Measurements from ENCODE around the gene LIPC.

LIPC gene

GRCh38 chr15:58434334-58434875 is 2.6 kb downstream of the LIPC start:
- no peak overlapping the region for H3K27ac Mint-ChIP-seq
- DNase-seq: no peak
- no peak overlapping the region for H3K4me3 Mint-ChIP-seq
- H3K36me3 Mint-ChIP-seq (ENCODE audit: low read depth): no peaks in the 10 kb centered on the region
- no peaks in the 10 kb centered on the region for H3K4me1 Mint-ChIP-seq (ENCODE audit: low read depth)
- H3K27me3 Mint-ChIP-seq: no peaks in the 10 kb centered on the region
- no peaks in the 10 kb centered on the region for H3K9me3 Mint-ChIP-seq

DNA sequence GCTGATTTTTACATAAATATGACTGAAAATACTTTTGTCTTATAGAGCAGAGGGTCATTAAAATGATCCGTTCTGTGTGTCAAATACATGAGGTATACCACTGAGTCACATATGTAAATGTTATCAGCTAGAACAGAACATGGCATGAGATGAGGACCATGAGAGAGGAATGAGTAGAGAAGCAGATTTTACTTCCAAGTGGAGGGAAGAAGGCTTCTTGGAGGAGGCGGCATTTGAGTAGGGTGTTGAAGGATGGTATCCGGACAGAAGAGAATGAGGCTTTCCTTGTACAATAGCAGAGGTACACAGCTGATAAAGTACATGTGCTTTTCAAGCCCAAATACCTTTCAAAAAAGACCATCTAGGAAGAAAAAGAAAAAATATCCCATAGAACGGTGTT is 4.8 kb downstream of the LIPC start:
- H3K4me3 Mint-ChIP-seq: no peak overlapping the region
- H3K4me1 Mint-ChIP-seq (ENCODE audit: low read depth): peaks cover 18% of the 10 kb centered on the region
- DNase-seq: no peak
- no peaks in the 10 kb centered on the region for H3K27me3 Mint-ChIP-seq
- H3K36me3 Mint-ChIP-seq (ENCODE audit: low read depth): no peaks in the 10 kb centered on the region
- H3K9me3 Mint-ChIP-seq: no peaks in the 10 kb centered on the region
- no peak overlapping the region for H3K27ac Mint-ChIP-seq

DNA sequence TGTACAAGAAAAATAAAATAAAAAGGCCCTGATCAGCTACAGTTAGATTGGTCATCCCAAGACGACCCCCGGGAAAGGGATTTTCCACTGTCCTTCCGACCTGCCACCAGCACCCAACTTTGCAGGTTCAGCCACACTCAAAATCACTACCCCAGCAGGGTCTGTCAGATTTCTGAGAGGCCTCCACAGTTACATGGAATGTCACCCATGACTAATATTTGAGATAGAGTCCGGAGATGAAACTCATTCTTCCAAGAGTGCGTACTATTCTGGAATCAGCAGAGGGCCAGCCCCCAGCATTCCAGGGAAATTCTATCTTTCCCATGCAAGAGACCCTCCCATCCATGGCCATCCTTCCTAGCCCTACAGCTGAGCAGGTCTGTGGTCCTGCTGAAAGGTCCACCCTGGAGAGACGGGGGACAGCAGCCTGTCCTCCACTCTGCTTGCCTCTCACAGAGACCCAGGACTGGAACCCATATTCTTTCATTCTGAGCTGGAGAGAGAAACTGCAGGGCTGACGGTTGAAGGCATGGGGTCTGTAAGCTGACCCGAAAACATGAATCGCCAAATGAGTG is 5.8 kb downstream of the LIPC start:
- no peak overlapping the region for H3K27ac Mint-ChIP-seq
- no peaks in the 10 kb centered on the region for H3K9me3 Mint-ChIP-seq
- H3K4me3 Mint-ChIP-seq: no peak overlapping the region
- no peaks in the 10 kb centered on the region for H3K27me3 Mint-ChIP-seq
- peaks cover 27% of the 10 kb centered on the region for H3K4me1 Mint-ChIP-seq (ENCODE audit: low read depth)
- no peaks in the 10 kb centered on the region for H3K36me3 Mint-ChIP-seq (ENCODE audit: low read depth)
- no peak for DNase-seq

GRCh38 chr15:58438111-58438510 is 6.3 kb downstream of the LIPC start:
- H3K27ac Mint-ChIP-seq: no peak overlapping the region
- H3K4me1 Mint-ChIP-seq (ENCODE audit: low read depth): peaks cover 27% of the 10 kb centered on the region
- H3K36me3 Mint-ChIP-seq (ENCODE audit: low read depth): no peaks in the 10 kb centered on the region
- no peaks in the 10 kb centered on the region for H3K9me3 Mint-ChIP-seq
- H3K27me3 Mint-ChIP-seq: no peaks in the 10 kb centered on the region
- no peak for DNase-seq
- no peak overlapping the region for H3K4me3 Mint-ChIP-seq

GRCh38 chr15:58438956-58439355 is 7.2 kb downstream of the LIPC start:
- no peak overlapping the region for H3K4me3 Mint-ChIP-seq
- no peak overlapping the region for H3K27ac Mint-ChIP-seq
- no peaks in the 10 kb centered on the region for H3K9me3 Mint-ChIP-seq
- H3K36me3 Mint-ChIP-seq (ENCODE audit: low read depth): no peaks in the 10 kb centered on the region
- H3K27me3 Mint-ChIP-seq: no peaks in the 10 kb centered on the region
- DNase-seq: no peak
- peaks cover 27% of the 10 kb centered on the region for H3K4me1 Mint-ChIP-seq (ENCODE audit: low read depth)

- Mint-ChIP-seq H3K36me3 (ENCODE audit: low read depth) (no peaks in the 10 kb centered on the region), H3K4me3 (no peak overlapping the region), H3K27me3 (no peaks in the 10 kb centered on the region), H3K4me1 (ENCODE audit: low read depth) (peaks cover 27% of the 10 kb centered on the region), H3K27ac (peak overlapping the region; percentile 63), H3K9me3 (no peaks in the 10 kb centered on the region)
- no peak for DNase-seq
Observed at GRCh38 chr15:58440158-58440910, 8.5 kb downstream of the LIPC start.

- DNase-seq: no peak
- no peaks in the 10 kb centered on the region for H3K36me3 Mint-ChIP-seq (ENCODE audit: low read depth)
- no peak overlapping the region for H3K4me3 Mint-ChIP-seq
- peaks cover 27% of the 10 kb centered on the region for H3K4me1 Mint-ChIP-seq (ENCODE audit: low read depth)
- H3K27ac Mint-ChIP-seq: peak overlapping the region; percentile 63
- H3K27me3 Mint-ChIP-seq: no peaks in the 10 kb centered on the region
- no peaks in the 10 kb centered on the region for H3K9me3 Mint-ChIP-seq
Observed at GRCh38 chr15:58440922-58441321, 9.1 kb downstream of the LIPC start.

GRCh38 chr15:58441376-58442070 is 9.7 kb downstream of the LIPC start:
- no peaks in the 10 kb centered on the region for H3K36me3 Mint-ChIP-seq (ENCODE audit: low read depth)
- H3K27me3 Mint-ChIP-seq: no peaks in the 10 kb centered on the region
- no peak for DNase-seq
- no peak overlapping the region for H3K4me3 Mint-ChIP-seq
- peaks cover 27% of the 10 kb centered on the region for H3K4me1 Mint-ChIP-seq (ENCODE audit: low read depth)
- peak overlapping the region; percentile 63 for H3K27ac Mint-ChIP-seq
- H3K9me3 Mint-ChIP-seq: no peaks in the 10 kb centered on the region

GRCh38 chr15:58442122-58442521 is 10.3 kb downstream of the LIPC start:
- Mint-ChIP-seq H3K27me3 (no peaks in the 10 kb centered on the region), H3K36me3 (ENCODE audit: low read depth) (no peaks in the 10 kb centered on the region), H3K4me1 (ENCODE audit: low read depth) (peaks cover 28% of the 10 kb centered on the region), H3K9me3 (no peaks in the 10 kb centered on the region), H3K4me3 (no peak overlapping the region), H3K27ac (peak overlapping the region; percentile 0)
- no peak for DNase-seq

GRCh38 chr15:58443308-58443707 is 11.5 kb downstream of the LIPC start:
- no peak for DNase-seq
- H3K36me3 Mint-ChIP-seq (ENCODE audit: low read depth): no peaks in the 10 kb centered on the region
- no peaks in the 10 kb centered on the region for H3K9me3 Mint-ChIP-seq
- no peaks in the 10 kb centered on the region for H3K27me3 Mint-ChIP-seq
- H3K27ac Mint-ChIP-seq: no peak overlapping the region
- H3K4me3 Mint-ChIP-seq: no peak overlapping the region
- peaks cover 34% of the 10 kb centered on the region for H3K4me1 Mint-ChIP-seq (ENCODE audit: low read depth)

GRCh38 chr15:58444056-58444455 is 12.3 kb downstream of the LIPC start:
- H3K36me3 Mint-ChIP-seq (ENCODE audit: low read depth): no peaks in the 10 kb centered on the region
- H3K27ac Mint-ChIP-seq: no peak overlapping the region
- no peaks in the 10 kb centered on the region for H3K27me3 Mint-ChIP-seq
- DNase-seq: no peak
- H3K9me3 Mint-ChIP-seq: no peaks in the 10 kb centered on the region
- no peak overlapping the region for H3K4me3 Mint-ChIP-seq
- H3K4me1 Mint-ChIP-seq (ENCODE audit: low read depth): peaks cover 34% of the 10 kb centered on the region

DNA sequence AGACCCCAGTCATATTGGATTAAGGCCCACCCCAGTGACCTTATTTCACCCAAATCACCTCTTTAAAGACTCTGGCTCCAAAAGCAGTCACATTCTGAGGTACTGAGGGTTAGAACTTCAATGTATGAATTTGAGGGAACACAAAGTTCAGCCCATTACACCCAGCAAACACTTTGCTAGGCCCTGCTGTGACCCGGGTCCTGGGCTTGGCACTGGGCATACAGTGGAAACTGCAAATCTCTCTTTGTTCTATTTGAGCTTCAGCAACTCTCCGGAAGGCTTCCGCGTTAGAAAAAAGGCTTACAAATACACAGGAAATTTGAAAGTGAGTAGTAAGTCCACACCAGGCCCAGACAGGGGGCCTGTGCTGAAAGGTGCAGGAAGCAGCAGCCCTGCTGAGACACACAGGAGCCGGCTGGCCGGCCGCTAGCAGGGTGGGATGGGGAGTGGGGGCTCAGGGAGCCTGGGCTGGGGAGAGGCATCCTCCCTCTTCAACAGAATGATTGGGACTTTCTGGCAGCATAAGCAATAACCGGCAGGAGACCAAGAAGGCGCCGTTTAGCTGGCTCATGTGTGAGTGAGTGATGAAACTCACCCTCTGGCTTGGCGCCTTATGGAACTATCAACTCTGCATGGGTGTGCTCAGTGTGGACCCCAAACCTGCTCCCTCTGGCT is 13.0 kb downstream of the LIPC start:
- H3K9me3 Mint-ChIP-seq: no peaks in the 10 kb centered on the region
- no peak for DNase-seq
- H3K27me3 Mint-ChIP-seq: no peaks in the 10 kb centered on the region
- no peaks in the 10 kb centered on the region for H3K36me3 Mint-ChIP-seq (ENCODE audit: low read depth)
- peak overlapping the region; percentile 35 for H3K27ac Mint-ChIP-seq
- peaks cover 32% of the 10 kb centered on the region for H3K4me1 Mint-ChIP-seq (ENCODE audit: low read depth)
- H3K4me3 Mint-ChIP-seq: no peak overlapping the region

GRCh38 chr15:58445865-58446264 is 14.1 kb downstream of the LIPC start:
- Mint-ChIP-seq H3K27ac (no peak overlapping the region), H3K4me1 (ENCODE audit: low read depth) (peaks cover 23% of the 10 kb centered on the region), H3K36me3 (ENCODE audit: low read depth) (no peaks in the 10 kb centered on the region), H3K27me3 (no peaks in the 10 kb centered on the region), H3K4me3 (no peak overlapping the region), H3K9me3 (no peaks in the 10 kb centered on the region)
- no peak for DNase-seq

GRCh38 chr15:58446521-58446920 is 14.7 kb downstream of the LIPC start:
- Mint-ChIP-seq H3K27me3 (no peaks in the 10 kb centered on the region), H3K4me1 (ENCODE audit: low read depth) (peaks cover 16% of the 10 kb centered on the region), H3K4me3 (no peak overlapping the region), H3K27ac (no peak overlapping the region), H3K36me3 (ENCODE audit: low read depth) (no peaks in the 10 kb centered on the region), H3K9me3 (no peaks in the 10 kb centered on the region)
- DNase-seq: no peak
